HUDEP-2 (cell line): ENCODE data around the gene PRPSAP2.
"Not testable (repeated sequence)": the region's sequence is repeated elsewhere in the genome, so short reads cannot be mapped to it uniquely, and the experiment has no call there.

Experiments used
- DNase-seq, 76 experiments: peaks; one replicate each; lab custom pipeline; 2025; ENCODE audit not compliant: unreplicated experiment in 76 of 76; lab: John Stamatoyannopoulos, UW

Gene PRPSAP2

GRCh38 chr17:18857864-18858566 is at the start of gene PRPSAP2:
TSS of gene PRPSAP2 (plus strand) at chr17:18858131. CDS start at chr17:18865834, 7,703 bp downstream.
- peak in 74 of 76 experiments; percentile 57 to 96 (median 91) for DNase-seq

- peak in 14 of 76 experiments; percentile 2 to 43 (median 14) for DNase-seq
These were observed 42.0 kb upstream of the PRPSAP2 start for GRCh38 chr17:18815924-18816323.

GRCh38 chr17:18816489-18817371 is 41.2 kb upstream of the PRPSAP2 start:
- DNase-seq, result peak in 47 of 76 experiments; percentile 4 to 76 (median 31)

- DNase-seq, result not testable (repeated sequence)
These were observed 36.5 kb upstream of the PRPSAP2 start for GRCh38 chr17:18821430-18821829.

GRCh38 chr17:18827613-18828012 is 30.3 kb upstream of the PRPSAP2 start:
- not testable (repeated sequence) for DNase-seq

- DNase-seq, result no peak
These were observed 9.4 kb upstream of the PRPSAP2 start for GRCh38 chr17:18848501-18848900.

- no peak for DNase-seq
These were observed 7.3 kb upstream of the PRPSAP2 start for GRCh38 chr17:18850679-18851078.

- DNase-seq, result peak in 39 of 76 experiments; percentile 3 to 53 (median 20)
These were observed 6.7 kb upstream of the PRPSAP2 start for GRCh38 chr17:18851201-18851600.

GRCh38 chr17:18854956-18855355 is 3.0 kb upstream of the PRPSAP2 start:
- DNase-seq, result no peak

- peak in 75 of 76 experiments; percentile 9 to 94 (median 86) for DNase-seq
These were observed 1.9 kb upstream of the PRPSAP2 start for GRCh38 chr17:18855831-18856569.

- DNase-seq, result no peak
These were observed 1.4 kb upstream of the PRPSAP2 start for GRCh38 chr17:18856570-18856915.

GRCh38 chr17:18858567-18859245 is 775 bp downstream of the PRPSAP2 start:
- peak in 1 of 76 experiments; percentile 17 for DNase-seq

GRCh38 chr17:18859256-18859655 is 1.3 kb downstream of the PRPSAP2 start:
- peak in 10 of 76 experiments; percentile 4 to 43 (median 14) for DNase-seq

- DNase-seq, result no peak
These were observed 2.4 kb downstream of the PRPSAP2 start for GRCh38 chr17:18860161-18860972.

- no peak for DNase-seq
These were observed 4.1 kb downstream of the PRPSAP2 start for GRCh38 chr17:18862011-18862410.

- DNase-seq, result peak in 15 of 76 experiments; percentile 2 to 49 (median 15)
These were observed 7.1 kb downstream of the PRPSAP2 start for GRCh38 chr17:18864996-18865395.

- no peak for DNase-seq
These were observed 9.2 kb downstream of the PRPSAP2 start for GRCh38 chr17:18866866-18867813.

- DNase-seq, result no peak
These were observed 19.2 kb downstream of the PRPSAP2 start for GRCh38 chr17:18877104-18877645.
